Esophagus squamous epithelium (tissue), 4 donors: Measurements from ENCODE around the gene IGDCC3.

ENCODE experiments used
- CTCF ChIP-seq, 6 experiments: fragments of 450-650 bp in 4 of 6; fragments of 200-600 bp in 2 of 6; sonication (generic) in 2 of 6; IDR thresholded peaks; one replicate each; pipeline ENCODE4 v1.5.1; 2016 to 2019; ENCODE audit warnings: antibody characterized with exemption in 6 of 6, mild to moderate bottlenecking in 4 of 6, moderate library complexity in 4 of 6
- POLR2A ChIP-seq, 4 donors: fragments of 450-650 bp; IDR thresholded peaks; one replicate each; pipeline ENCODE4 v1.6.1; 2017; ENCODE audit warnings: antibody characterized with exemption in 4 of 4, mild to moderate bottlenecking in 4 of 4, moderate library complexity in 3 of 4

GRCh38 chr15:65383991-65384390, 6.2 kb upstream of the IGDCC3 start:
- TF ChIP-seq POLR2A (IDR thresholded peaks at IDR 0.05) (no peak), CTCF (IDR thresholded peaks at IDR 0.05) (no peak)
